CD14-positive monocyte (primary cell): ENCODE data around the gene PLD3. TPM values are rescaled to one million over a fixed set of nuclear protein-coding genes. Genes with fewer than 3 reads are reported as not detected.

Experiments used
- DNase-seq, 3 donors: peaks; one replicate each; pipeline ENCODE4 v3.0.0-alpha.2; 2011 to 2022
- H2AFZ ChIP-seq: 2 replicates; pipeline ENCODE4 v1.6.0; 2012; ENCODE audit warnings: mild to moderate bottlenecking, low read depth, low read length, inconsistent platforms; ENCODE audit not compliant: insufficient read depth, poor library complexity, severe bottlenecking
- H3K27ac ChIP-seq, 2 donors: 1 replicate in 1 of 2; 2 replicates in 1 of 2; pipeline ENCODE4 v1.5.1; 2012 to 2013; ENCODE audit warnings: low read length in 2 of 2, control low read depth in 1 of 2, inconsistent platforms in 1 of 2, low read depth in 1 of 2, mild to moderate bottlenecking in 1 of 2
- H3K27me3 ChIP-seq, 2 donors: one replicate each; pipeline versions ENCODE4 v1.6.0 to v1.6.1; 2011 to 2013; ENCODE audit warnings: low read length in 2 of 2; ENCODE audit not compliant: control insufficient read depth in 2 of 2, insufficient read depth in 2 of 2
- H3K36me3 ChIP-seq, 2 donors: replicated peaks in 1 of 2; 1 replicate in 1 of 2; 2 replicates in 1 of 2; pipeline versions ENCODE4 v1.5.1 to v1.6.1; 2012 to 2013; ENCODE audit warnings: low read length in 2 of 2, control low read depth in 1 of 2, inconsistent platforms in 1 of 2, mild to moderate bottlenecking in 1 of 2; ENCODE audit not compliant: insufficient read depth in 2 of 2, control insufficient read depth in 1 of 2
- H3K4me1 ChIP-seq, 2 donors: 1 replicate in 1 of 2; 2 replicates in 1 of 2; pipeline versions ENCODE4 v1.5.1 to v1.6.1; 2012 to 2013; ENCODE audit warnings: low read length in 2 of 2, control low read depth in 1 of 2, inconsistent platforms in 1 of 2, mild to moderate bottlenecking in 1 of 2, moderate library complexity in 1 of 2; ENCODE audit not compliant: insufficient read depth in 2 of 2, control insufficient read depth in 1 of 2
- H3K4me2 ChIP-seq: replicated peaks from 2 replicates; pipeline ENCODE3; 2012; ENCODE audit warnings: low read length, moderate library complexity, mild to moderate bottlenecking; ENCODE audit not compliant: poor library complexity, severe bottlenecking; ENCODE audit errors: extremely low read depth
- H3K4me3 ChIP-seq, 3 experiments: fragments of 200-600 bp in 1 of 3; sonication (generic) in 1 of 3; replicated peaks in 1 of 3; 1 replicate in 2 of 3; 2 replicates in 1 of 3; pipeline ENCODE4 v1.5.1; 2011 to 2013; ENCODE audit warnings: low read length in 3 of 3, mild to moderate bottlenecking in 3 of 3, control low read depth in 2 of 3, low read depth in 2 of 3, inconsistent platforms in 1 of 3, moderate library complexity in 1 of 3
- H3K79me2 ChIP-seq: 2 replicates; pipeline ENCODE4 v1.6.0; 2012; ENCODE audit warnings: mild to moderate bottlenecking, control low read depth, inconsistent platforms, low read length, moderate library complexity; ENCODE audit not compliant: insufficient read depth
- H3K9ac ChIP-seq: 2 replicates; pipeline ENCODE4 v1.6.0; 2017; ENCODE audit warnings: low read length, mild to moderate bottlenecking; ENCODE audit not compliant: insufficient read depth, poor library complexity, severe bottlenecking
- H3K9me3 ChIP-seq, 2 donors: replicated peaks in 1 of 2; 1 replicate in 1 of 2; 2 replicates in 1 of 2; pipeline versions ENCODE4 v1.5.1 to v1.6.1; 2012 to 2013; ENCODE audit warnings: low read length in 2 of 2, control low read depth in 1 of 2; ENCODE audit not compliant: control insufficient read depth in 1 of 2, insufficient read depth in 1 of 2
- H4K20me1 ChIP-seq: 2 replicates; pipeline ENCODE4 v1.6.0; 2012; ENCODE audit warnings: mild to moderate bottlenecking, low read length, control low read depth, moderate library complexity; ENCODE audit not compliant: insufficient read depth
- H3K27ac Mint-ChIP-seq, 7 donors: one replicate each; pipeline ENCODE4 v1.8.0; 2020; ENCODE audit warnings: mild to moderate bottlenecking in 7 of 7, mixed read lengths in 7 of 7, moderate library complexity in 6 of 7, inconsistent platforms in 2 of 7
- H3K27me3 Mint-ChIP-seq, 3 donors: one replicate each; pipeline ENCODE4 v1.8.0; 2021 to 2022; ENCODE audit warnings: low read depth in 3 of 3, mild to moderate bottlenecking in 3 of 3, mixed read lengths in 3 of 3, moderate library complexity in 3 of 3, inconsistent platforms in 1 of 3
- H3K36me3 Mint-ChIP-seq, 2 donors: one replicate each; pipeline ENCODE4 v1.8.0; 2020; ENCODE audit warnings: mixed read lengths in 2 of 2, inconsistent platforms in 1 of 2, mild to moderate bottlenecking in 1 of 2
- H3K4me1 Mint-ChIP-seq: one replicate; pipeline ENCODE4 v1.8.0; 2020; ENCODE audit warnings: mild to moderate bottlenecking, mixed read lengths
- H3K4me3 Mint-ChIP-seq, 2 donors: one replicate each; pipeline ENCODE4 v1.8.0; 2020; ENCODE audit warnings: mild to moderate bottlenecking in 2 of 2, mixed read lengths in 2 of 2, moderate library complexity in 1 of 2
- H3K9me3 Mint-ChIP-seq, 7 donors: one replicate each; pipeline ENCODE4 v1.8.0; 2020 to 2022; ENCODE audit warnings: mixed read lengths in 7 of 7, mild to moderate bottlenecking in 6 of 7, moderate library complexity in 6 of 7, inconsistent platforms in 2 of 7
- WGBS: methylation state at CpG from one replicate; pipeline ENCODE4 v1.1.5; 2013; ENCODE audit warnings: missing lambda C conversion rate; ENCODE audit not compliant: insufficient coverage; 5-methylcytosine and 5-hydroxymethylcytosine counted together
- intact Hi-C, 2 donors: fragments of 100-400 bp; cut with micrococcal nuclease; formaldehyde crosslinking; loops; one replicate each; pipeline versions ENCODE4 v1.15.0 to v1.15.1; 2023
- polyA plus RNA-seq, 3 donors: library from polyadenylated mRNA; depleted of rRNA in 1 of 3; unstranded in 2 of 3; stranded (reverse) in 1 of 3; fragments of 300-500 nt in 2 of 3; fragments of >200 nt in 1 of 3; fragmentation: Illumina TruSeq in 2 of 3; gene quantifications; 1 replicate in 2 of 3; 2 replicates in 1 of 3; pipeline ENCODE4 v1.2.3, GENCODE V29; 2012 to 2021
- TF ChIP-seq, protein P1 (sequence below): fragments of 200-600 bp; IDR thresholded peaks from one replicate; pipeline ENCODE4 v1.8.0; 2022; ENCODE audit warnings: antibody characterized with exemption, mild to moderate bottlenecking

Gene PLD3
- polyA plus RNA-seq, 3 donors, result 168 to 334 (median 170) TPM

DNA sequence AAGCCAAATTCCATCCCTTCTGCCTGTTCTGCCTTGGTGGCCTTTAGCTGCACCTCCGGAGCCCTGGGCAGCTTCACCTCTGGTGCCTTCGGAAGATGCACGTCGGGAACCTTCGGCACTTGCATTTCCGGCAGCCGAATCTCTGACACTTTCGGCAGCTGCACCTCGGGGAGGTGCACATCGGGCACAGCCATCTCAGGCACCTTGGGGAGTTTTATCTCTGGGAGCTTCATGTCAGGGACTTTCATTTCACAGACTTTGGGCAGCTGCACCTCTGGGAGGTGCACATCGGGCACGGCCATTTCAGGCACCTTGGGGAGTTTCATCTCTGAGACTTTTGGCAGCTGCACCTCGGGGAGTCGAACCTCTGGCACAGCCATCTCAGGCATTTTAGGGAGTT lies 47.5 kb downstream of the PLD3 start:
- Histone ChIP-seq H2AFZ (no peak overlapping the region), H3K27me3 (no peaks in the 10 kb centered on the region), H4K20me1 (no peaks in the 10 kb centered on the region), H3K9me3 (no peaks in the 10 kb centered on the region), H3K9ac (no peak overlapping the region), H3K4me3 (no peak overlapping the region), H3K4me2 (no peak overlapping the region), H3K79me2 (no peaks in the 10 kb centered on the region), H3K36me3 (no peaks in the 10 kb centered on the region), H3K4me1 (peaks cover 11 to 12% of the 10 kb centered on the region in 2 donors), H3K27ac (no peak overlapping the region)
- intact Hi-C loops, result loop anchor here in 1 of 2 donors (10.0 kb wide), 1 partner anchor 91 kb away; no protein-coding TSS in a partner anchor
- TF ChIP-seq, protein P1, sequence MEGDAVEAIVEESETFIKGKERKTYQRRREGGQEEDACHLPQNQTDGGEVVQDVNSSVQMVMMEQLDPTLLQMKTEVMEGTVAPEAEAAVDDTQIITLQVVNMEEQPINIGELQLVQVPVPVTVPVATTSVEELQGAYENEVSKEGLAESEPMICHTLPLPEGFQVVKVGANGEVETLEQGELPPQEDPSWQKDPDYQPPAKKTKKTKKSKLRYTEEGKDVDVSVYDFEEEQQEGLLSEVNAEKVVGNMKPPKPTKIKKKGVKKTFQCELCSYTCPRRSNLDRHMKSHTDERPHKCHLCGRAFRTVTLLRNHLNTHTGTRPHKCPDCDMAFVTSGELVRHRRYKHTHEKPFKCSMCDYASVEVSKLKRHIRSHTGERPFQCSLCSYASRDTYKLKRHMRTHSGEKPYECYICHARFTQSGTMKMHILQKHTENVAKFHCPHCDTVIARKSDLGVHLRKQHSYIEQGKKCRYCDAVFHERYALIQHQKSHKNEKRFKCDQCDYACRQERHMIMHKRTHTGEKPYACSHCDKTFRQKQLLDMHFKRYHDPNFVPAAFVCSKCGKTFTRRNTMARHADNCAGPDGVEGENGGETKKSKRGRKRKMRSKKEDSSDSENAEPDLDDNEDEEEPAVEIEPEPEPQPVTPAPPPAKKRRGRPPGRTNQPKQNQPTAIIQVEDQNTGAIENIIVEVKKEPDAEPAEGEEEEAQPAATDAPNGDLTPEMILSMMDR, result no peak
- H3K27me3 Mint-ChIP-seq, result peaks cover 0 to 21% (median 17%) of the 10 kb centered on the region in 3 donors
- DNase-seq, result no peak
- H3K4me3 Mint-ChIP-seq, result no peak overlapping the region
- H3K27ac Mint-ChIP-seq, result peak overlapping the region in 1 of 7 donors; percentile 41
- WGBS, result 98% methylated on average over 14 of the region's 14 CpGs
- peaks cover 0 to 3% of the 10 kb centered on the region in 2 donors for H3K36me3 Mint-ChIP-seq
- peaks cover 21% of the 10 kb centered on the region for H3K4me1 Mint-ChIP-seq
- H3K9me3 Mint-ChIP-seq, result peaks cover 0 to 3% (median 0%) of the 10 kb centered on the region in 7 donors

DNA sequence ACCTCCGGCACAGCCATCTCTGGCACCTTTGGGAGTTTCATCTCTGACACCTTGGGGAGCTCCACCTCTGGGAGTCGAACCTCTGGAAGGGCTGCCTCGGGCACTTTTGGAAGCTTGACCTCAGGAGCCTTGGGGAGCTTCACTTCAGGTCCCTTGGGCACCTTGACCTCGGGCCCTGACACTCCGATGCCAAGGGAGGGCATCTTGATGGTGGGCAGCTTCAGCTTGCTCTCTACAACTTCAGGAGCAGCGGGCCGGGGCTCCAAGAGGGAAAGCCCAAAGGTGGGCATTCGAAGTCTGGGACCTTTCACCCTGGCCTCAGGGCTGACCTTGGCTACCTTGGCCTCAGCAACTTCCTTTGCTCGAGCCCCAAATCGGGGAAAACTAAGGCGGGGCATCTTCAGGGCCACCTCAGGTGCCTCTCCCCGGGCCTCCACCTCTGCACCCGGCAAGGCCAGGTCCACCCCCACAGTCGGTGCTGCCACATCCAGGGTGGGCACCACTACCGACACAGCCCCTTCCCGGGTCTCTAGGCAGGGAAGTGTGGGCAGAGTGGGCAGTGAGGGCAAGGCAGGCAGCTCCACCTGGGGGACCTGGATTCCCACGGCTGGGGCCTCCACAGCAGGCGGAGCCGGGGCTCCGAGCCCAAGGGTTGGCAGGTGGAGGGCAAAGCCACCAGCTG lies 48.5 kb downstream of the PLD3 start:
- no peak overlapping the region for H3K4me2 ChIP-seq

More for the DNA sequence above, 48.5 kb downstream of the PLD3 start:
- no peak overlapping the region for H3K4me3 ChIP-seq
- H3K4me1 ChIP-seq, result peaks cover 8 to 12% of the 10 kb centered on the region in 2 donors
- H3K79me2 ChIP-seq, result no peaks in the 10 kb centered on the region
- H3K9me3 ChIP-seq, result no peaks in the 10 kb centered on the region
- H3K27me3 ChIP-seq, result no peaks in the 10 kb centered on the region
- H2AFZ ChIP-seq, result no peak overlapping the region
- intact Hi-C loops, result loop anchor here in 1 of 2 donors (10.0 kb wide), 1 partner anchor 92 kb away; no protein-coding TSS in a partner anchor
- TF ChIP-seq, protein P1, result no peak
- H3K4me3 Mint-ChIP-seq, result no peak overlapping the region
- H3K27ac ChIP-seq, result no peak overlapping the region
- H4K20me1 ChIP-seq, result no peaks in the 10 kb centered on the region
- peaks cover 0 to 21% (median 17%) of the 10 kb centered on the region in 3 donors for H3K27me3 Mint-ChIP-seq
- peaks cover 0 to 3% (median 0%) of the 10 kb centered on the region in 7 donors for H3K9me3 Mint-ChIP-seq
- no peak for DNase-seq
- peaks cover 0 to 3% of the 10 kb centered on the region in 2 donors for H3K36me3 Mint-ChIP-seq
- H3K27ac Mint-ChIP-seq, result no peak overlapping the region
- no peaks in the 10 kb centered on the region for H3K36me3 ChIP-seq
- 96% methylated on average over 20 of the region's 20 CpGs for WGBS
- H3K4me1 Mint-ChIP-seq, result peaks cover 16% of the 10 kb centered on the region
- no peak overlapping the region for H3K9ac ChIP-seq
